GM10847 (cell line): ENCODE data around the gene TPRA1.

Experiments used
- POLR2A ChIP-seq: IDR thresholded peaks from 2 replicates; pipeline ENCODE4 v1.6.1; 2011; ENCODE audit not compliant: insufficient read length; ENCODE audit errors: extremely low read depth

Gene TPRA1

DNA sequence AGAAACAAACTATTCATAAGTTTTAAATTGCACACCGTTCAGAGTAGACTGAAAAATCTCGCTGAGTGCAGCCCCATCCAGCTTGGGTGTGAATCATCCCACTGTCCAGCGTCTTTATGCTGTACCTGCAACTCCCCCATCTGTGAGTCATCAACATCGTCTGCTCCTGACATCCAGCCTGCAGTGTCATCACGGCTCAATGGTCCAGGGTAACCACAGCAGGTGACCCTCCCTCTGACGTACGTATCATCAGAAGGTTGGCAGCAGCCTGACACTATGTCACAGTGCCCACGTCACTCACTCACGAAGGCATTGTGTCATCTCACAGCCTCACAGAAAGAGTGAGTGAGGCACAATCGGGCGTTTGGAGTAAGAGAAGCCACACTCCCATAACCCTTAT is 65.2 kb downstream of the TPRA1 start:
- no peak for TF ChIP-seq POLR2A

DNA sequence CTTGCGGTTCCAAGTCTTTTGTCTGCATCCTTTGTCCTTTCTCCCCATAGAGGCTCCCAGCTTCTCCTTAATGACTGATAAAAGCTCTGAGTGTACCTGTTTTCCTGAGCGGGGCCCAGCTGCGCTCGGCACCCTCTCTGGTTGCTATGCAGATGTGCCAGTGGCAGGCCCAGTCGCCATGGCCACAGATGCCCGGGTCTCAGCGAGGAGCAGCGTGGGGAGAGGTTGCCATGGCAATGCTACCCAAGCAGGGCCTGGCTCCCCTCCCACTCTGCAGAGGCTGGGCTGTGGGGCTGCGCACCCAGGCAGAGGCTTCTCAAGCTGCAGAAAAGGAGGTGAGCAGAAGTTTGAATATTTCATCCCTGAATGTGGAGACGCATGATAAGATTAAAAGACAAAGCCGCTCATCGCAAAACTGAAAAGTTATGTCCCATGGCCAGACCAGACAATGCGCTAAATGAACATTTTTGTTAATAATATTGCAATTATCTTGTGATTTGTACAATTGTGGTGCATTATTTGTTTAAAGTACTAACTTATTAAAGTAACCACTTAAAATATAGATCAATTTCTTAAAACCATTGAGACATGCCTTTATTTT is 66.1 kb downstream of the TPRA1 start:
- TF ChIP-seq POLR2A = no peak
